NCI-H524 (cell line): ENCODE results near the gene TKT.

Experiments
- DNase-seq, 2 experiments: peaks; one replicate each; lab custom pipeline; 2025; lab: John Stamatoyannopoulos, UW

The TKT gene

DNA sequence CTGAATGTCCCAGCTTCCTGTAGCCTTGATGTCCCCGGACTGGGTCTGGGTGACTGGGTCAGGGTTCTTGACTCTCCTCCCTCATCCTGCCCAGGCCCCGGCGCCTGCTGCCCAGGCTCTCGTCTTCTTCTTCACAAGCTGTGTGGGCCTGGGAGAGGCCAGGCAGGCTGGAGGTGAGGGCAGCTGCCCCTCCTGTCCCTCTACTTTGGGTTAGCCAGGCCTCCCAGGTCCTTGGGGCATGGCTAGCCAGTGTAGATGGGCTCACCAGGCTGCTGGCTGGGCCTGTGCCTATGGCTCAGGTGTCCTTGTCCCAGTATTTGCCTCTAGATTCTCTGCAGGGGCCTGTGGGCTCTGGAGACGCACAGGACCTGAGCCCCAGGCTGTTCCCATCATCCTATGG is 31.8 kb downstream of the TKT start:
- no peak for DNase-seq

DNA sequence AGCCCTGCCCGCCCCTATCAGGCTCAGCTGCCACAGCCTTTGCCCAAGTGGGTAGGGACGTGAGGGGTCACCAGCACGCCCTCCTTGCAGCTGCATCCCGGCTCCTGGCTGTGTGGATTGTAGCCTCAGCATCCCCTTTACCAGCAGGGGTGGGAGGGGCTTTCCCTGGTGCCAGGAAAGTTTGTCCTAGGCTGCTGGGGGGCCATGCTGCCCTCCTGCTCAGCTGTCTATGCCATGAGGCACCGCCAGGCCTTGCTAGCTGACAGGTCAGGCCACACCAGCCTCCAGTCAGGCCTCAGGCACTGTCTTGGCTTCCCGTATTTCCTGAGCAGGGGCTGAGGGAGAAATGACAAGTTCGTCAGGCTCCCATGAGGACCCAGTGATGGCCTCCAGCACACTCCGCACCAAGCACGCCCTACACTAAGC is 32.3 kb downstream of the TKT start:
- DNase-seq: no peak

GRCh38 chr3:53223025-53223424 is 32.8 kb downstream of the TKT start:
- DNase-seq: no peak

- DNase-seq: no peak
These were observed 33.5 kb downstream of the TKT start for GRCh38 chr3:53222183-53222901.

- no peak for DNase-seq
These were observed 34.0 kb downstream of the TKT start for GRCh38 chr3:53221827-53222182.

DNA sequence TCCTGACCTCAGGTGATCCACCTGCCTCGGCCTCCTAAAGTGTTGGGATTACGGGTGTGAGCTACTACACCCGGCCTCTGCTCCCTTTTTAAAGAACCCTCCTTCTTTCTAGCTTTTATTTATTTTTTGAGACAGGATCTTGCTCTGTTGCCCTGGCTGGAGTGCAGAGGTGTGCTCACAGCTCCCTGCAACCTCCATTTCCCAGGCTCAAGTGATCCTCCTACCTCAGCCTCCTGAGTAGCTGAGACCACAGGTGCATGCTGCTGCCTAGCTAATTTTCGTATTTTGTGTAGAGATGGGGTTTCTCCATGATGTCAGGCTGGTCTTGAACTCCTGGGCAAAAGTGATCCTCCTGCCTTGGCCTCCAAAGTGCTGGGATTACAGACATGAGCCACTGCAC is 34.5 kb downstream of the TKT start:
- no peak for DNase-seq

DNA sequence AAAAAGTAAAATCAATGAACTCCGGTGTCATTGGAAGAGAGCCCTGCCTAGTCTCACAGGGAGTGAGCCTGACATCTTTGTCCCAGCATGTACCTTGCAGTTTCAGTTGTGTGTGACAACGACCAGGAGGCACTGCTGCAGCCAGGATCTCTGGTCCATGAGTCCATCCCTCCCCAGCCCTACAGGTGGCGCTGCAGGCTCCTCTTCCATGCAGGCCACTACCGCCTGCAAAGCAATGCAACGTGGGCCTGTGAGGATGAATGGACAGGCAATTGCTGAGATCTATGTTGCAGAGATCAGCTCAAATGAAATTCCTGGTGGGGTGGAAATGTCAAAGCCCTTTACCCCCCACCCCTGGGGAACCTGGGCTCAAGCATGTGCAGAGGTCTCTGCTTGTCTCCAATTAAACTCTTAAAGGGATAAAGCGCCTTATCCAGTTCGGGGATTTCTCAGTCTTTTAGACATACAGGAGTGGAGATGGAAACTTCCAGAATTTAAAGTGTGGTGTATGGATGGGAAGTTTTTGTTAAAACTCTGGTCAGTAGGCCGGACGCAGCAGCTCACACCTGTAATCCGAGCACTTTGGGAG is 35.8 kb downstream of the TKT start:
- DNase-seq: peak; percentile 78 to 83

DNA sequence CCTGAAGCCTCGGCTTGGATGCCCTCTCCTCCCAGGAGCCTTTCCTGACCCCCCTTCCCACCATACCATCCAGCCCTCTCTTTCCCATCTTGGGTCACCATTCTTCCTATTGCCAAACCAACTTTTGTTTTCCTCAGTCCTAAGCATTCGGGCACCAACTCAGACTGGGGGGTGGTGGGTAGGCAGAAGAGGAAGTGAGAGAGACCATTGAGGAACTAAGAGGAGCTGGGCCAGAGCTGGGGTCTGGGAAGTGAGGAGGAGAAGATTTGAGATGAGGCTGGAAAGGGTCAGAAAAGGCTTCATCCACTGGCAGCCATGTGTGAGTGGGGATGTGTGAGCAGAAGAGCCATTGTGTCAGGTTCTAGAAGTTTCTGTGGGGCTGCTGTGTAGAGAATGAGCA is 37.7 kb downstream of the TKT start:
- DNase-seq: no peak

GRCh38 chr3:53217175-53217574 is 38.6 kb downstream of the TKT start:
- no peak for DNase-seq

DNA sequence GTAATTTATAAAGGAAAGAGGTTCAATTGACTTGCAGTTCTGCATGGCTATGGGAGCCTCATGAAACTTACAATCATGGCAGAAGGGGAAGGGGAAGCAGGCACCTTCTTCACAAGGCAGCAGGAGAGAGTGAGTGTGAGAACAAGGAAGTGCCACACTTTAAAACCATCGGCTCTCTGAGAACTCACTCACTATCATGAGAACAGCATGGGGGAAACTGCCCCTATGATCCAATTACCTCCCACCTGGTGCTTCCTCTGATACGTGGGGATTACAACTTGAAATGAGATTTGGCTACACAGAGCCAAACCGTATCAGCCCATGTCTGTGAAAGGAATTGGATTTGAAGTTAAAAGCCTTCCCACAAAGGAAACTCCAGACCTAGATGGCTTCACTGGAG is 39.1 kb downstream of the TKT start:
- peak; percentile 27 to 76 for DNase-seq

GRCh38 chr3:53215816-53216215 is 40.0 kb downstream of the TKT start:
- DNase-seq: no peak

GRCh38 chr3:53213276-53213675 is 42.5 kb downstream of the TKT start:
- no peak for DNase-seq

DNA sequence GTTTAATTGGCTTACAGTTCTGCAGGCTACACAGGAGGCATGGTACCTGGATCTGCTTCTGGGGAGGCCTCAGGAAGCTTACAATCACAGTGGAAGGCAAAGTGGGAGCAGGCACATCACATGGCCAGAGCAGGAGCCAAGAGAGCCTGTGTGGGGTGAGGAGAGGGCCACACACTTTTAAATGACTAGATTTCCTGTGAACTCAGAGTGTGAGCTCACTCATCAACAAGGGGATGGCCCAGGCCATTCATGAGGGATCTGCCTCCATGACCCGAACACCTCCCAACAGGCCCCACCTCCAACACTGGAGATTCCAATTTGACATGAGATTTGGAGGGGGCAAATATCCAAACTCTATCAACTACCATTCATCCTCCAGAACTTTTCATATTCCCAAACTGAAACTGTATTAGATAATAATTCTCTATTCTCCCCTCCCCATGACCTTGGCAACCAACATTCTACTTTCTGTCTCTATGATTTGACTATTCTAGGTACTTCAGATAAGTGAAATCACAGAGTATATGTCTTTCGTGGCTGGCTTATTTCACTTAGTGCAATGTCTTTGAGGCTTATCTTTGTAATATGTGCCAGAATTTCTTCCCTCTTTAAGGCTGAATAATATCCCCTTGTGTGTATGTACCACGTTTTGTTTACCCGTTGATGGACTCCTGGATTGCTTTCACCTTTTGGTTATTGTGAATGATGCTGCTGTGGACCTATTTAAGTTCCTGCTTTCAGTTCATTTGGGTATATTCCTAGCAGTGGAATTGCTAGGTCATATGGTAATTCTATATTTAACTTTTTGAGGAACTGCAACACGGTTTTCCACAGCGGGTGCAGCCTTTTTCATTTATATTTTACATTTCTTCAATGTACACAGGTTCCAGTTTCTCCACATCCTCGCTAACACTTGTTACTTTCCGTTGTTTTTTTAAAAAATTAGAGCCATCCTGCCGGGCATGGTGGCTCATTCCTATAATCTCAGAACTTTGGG is 43.8 kb downstream of the TKT start:
- DNase-seq: no peak

DNA sequence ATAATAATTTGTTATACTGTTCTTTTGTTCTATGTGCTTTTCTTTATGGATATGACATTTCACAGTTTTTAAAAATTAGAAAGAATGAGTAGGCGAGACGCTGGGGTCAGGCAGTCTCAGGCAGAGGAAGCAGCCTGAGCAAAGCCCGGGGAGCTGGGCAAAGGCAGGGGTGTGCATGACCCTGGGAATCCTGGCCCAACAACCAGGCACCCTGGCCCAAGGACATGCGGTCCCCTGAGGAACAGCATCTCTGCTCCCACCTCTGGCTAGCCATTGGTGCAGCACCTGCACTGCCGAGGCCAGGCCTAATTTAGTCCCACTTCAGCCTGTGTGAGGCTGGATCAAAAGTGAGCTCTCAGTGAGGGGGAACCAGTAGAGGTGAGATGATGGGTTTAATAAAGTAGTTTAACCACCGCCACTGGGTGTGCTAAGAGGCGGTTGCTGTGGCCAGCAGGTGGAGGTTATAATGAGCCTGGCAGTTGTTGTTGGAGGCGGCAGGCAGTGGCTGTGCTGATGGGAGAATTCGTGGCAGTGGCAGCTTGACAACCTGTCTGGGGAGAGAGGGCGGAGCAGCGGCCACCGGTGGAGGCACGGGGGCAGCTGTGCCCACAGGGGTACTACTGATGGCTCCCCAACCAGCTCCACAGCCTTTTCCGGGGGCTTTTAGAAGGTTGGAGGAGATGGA is 53.3 kb downstream of the TKT start:
- no peak for DNase-seq

GRCh38 chr3:53200501-53201498 is 55.0 kb downstream of the TKT start:
- no peak for DNase-seq

DNA sequence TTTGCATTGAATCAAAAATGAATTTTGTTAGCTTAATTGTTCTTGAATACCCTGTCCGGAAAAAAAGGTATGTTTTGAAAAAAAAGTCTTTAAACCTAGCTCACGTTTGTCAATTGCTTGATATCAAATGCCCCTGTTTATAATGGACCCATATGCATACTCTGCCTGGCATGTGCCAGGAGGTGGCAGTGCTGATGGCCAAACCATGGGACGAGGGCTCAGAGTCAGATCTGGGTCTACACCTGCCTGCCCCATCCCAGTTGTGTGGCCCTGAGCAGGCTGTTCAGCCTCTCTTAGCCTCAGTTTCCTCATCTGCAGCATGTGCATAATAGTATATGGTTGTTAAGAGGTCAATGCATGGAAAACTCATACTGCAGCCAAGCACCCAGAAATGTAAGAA is 56.0 kb downstream of the TKT start:
- DNase-seq: peak in 1 of 2 experiments; percentile 15

- no peak for DNase-seq
These were observed 56.8 kb downstream of the TKT start for GRCh38 chr3:53198996-53199395.

GRCh38 chr3:53198256-53198977 is 57.4 kb downstream of the TKT start:
- no peak for DNase-seq

DNA sequence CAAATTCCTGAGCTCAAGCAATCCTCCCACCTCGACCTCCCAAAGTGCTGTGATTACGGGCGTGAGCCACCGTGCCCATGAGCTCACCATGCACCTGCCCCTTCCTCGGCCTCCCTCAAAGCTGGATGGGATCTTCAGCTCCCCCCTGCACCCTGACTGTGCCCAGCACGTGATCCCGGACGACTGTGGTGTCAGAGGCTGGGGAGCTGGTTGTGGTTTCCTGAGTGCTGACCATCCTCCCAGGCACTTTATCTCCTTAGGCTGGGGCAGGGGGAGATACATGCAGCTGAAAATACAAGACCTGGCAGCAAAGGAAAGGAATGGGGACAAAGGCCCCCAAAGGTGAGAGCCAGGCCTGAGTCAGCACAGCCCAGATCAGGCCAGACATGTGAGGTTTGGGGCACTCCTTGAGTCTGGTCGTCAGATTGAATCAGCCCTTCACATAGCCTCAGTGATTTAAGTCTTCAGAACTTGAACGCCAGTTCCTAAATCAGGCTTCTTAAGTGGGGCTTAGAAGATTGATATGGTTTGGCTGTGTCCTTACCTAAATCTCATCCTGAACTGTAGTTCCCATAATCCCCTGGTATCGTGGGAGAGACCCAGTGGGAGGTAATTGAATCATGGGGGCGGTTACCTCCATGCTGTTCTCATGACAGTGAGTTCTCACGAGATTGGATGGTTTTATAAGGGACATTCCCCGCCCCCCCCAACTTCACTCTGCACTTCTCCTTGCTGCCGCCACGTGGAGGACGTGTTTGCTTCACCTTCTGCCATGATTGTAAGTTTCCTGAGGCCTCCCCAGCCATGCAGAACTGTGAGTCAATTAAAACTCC is 59.0 kb downstream of the TKT start:
- DNase-seq: peak; percentile 23 to 44
